ENCODE results near the gene SUMO4. TPM values are rescaled to one million over a fixed set of nuclear protein-coding genes. Genes with fewer than 3 reads are reported as not detected.

Gene SUMO4
- total RNA-seq, 4 donors from 2014 or later = 0.33 to 6.3 TPM; not detected in 2

DNA sequence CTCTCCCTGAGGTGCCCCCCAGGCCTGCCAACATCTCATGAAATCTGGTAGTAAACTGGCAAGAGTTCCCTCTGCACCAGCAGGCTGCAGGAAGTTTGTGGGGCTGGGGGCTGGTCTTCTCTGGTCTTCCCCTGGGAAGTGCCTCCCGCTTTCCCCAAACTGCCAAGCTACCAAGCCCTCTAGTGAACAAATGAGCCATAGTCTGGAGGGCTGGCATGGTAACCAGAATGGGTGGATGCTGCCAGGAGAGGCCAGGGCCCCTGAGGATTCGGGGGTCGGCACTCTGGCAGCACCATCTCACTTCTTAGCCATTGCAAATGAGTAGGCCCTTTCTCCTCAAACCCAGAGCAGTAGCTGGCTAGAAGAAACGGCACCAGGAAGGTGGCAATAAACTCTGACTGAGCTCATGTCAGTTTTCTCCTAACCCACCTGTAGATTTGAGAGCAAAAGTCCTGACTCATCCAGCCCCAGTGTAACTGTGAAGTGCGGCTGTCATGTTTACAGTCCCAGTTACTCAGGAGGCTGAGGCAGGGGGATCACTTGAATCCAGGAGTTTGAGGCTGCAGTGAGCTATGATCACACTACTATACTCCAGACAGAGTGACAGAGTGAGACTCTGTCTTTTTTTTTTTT is 48.9 kb downstream of the SUMO4 start:
- Histone ChIP-seq H3K4me3 (no peak overlapping the region), H3K9me3 (no peaks in the 10 kb centered on the region), H3K27ac (no peak overlapping the region), H3K36me3 (no peaks in the 10 kb centered on the region), H3K27me3 (peaks cover 10 to 27% (median 17%) of the 10 kb centered on the region in 3 donors), H3K4me1 (peaks cover 8 to 10% of the 10 kb centered on the region in 2 donors)
- no peak for ATAC-seq
- in situ Hi-C loops (cut with MboI; ENCODE audit: low sequenced_read_pairs in 4 of 4) = no loop called here
- intact Hi-C loops (cut with DNase I; ENCODE audit: low total_unique reads) = no loop called here
- TF ChIP-seq POLR2A (IDR thresholded peaks at IDR 0.05) = no peak
- TF ChIP-seq, protein P1, sequence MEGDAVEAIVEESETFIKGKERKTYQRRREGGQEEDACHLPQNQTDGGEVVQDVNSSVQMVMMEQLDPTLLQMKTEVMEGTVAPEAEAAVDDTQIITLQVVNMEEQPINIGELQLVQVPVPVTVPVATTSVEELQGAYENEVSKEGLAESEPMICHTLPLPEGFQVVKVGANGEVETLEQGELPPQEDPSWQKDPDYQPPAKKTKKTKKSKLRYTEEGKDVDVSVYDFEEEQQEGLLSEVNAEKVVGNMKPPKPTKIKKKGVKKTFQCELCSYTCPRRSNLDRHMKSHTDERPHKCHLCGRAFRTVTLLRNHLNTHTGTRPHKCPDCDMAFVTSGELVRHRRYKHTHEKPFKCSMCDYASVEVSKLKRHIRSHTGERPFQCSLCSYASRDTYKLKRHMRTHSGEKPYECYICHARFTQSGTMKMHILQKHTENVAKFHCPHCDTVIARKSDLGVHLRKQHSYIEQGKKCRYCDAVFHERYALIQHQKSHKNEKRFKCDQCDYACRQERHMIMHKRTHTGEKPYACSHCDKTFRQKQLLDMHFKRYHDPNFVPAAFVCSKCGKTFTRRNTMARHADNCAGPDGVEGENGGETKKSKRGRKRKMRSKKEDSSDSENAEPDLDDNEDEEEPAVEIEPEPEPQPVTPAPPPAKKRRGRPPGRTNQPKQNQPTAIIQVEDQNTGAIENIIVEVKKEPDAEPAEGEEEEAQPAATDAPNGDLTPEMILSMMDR (IDR thresholded peaks at IDR 0.05 in 4 of 5, conservative IDR thresholded peaks at IDR 0.05 in 1 of 5) = no peak
- no peak for DNase-seq

DNA sequence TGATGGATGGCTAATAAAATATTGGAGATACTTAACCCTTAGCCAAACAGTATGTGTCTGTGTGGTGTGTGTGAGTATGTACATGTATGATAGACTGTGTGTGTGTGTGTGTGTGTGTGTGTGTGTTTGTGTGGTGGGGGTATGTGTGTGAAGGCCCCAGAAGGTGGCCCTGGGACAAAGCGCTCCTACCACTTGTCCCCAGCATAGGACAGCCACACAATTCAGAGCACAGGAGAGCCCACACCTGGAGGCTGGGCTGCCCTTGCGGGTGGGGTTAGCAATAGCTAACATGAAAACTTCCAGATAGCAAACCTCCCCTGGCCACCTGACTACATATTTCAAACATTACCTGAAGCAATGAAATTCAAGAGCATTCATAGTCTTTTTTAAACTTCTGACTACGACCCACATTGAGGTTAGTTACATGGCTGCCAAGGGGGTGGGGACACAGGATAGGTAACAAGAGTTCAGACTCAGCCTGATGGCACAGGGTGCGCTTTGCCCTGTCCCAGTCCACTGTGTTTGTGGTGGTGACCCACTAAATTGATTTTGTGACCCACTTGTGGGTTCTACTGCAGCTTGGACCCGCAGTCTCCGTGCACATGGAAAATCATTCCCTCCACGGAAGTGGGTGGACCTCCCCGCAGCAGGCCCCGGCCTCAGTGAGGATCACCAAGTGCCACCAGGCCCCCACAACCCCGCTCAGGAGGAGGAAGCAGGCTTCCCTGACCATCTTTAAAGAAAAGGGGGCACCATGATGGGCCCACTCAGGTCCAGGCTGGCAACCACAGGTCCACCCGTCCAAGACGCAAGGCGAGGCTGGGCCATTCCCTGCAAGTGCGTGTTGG is 50.0 kb downstream of the SUMO4 start:
- H3K27me3 ChIP-seq = peaks cover 10 to 27% (median 17%) of the 10 kb centered on the region in 3 donors
- intact Hi-C loops (cut with DNase I; ENCODE audit: low total_unique reads) = no loop called here
- in situ Hi-C loops (cut with MboI; ENCODE audit: low sequenced_read_pairs in 4 of 4) = no loop called here
- H3K9me3 ChIP-seq = no peaks in the 10 kb centered on the region
- H3K4me1 ChIP-seq = peaks cover 19 to 21% of the 10 kb centered on the region in 2 donors
- TF ChIP-seq, protein P1 (IDR thresholded peaks at IDR 0.05 in 4 of 5, conservative IDR thresholded peaks at IDR 0.05 in 1 of 5) = no peak
- no peak for TF ChIP-seq POLR2A (IDR thresholded peaks at IDR 0.05)
- no peaks in the 10 kb centered on the region for H3K36me3 ChIP-seq
- H3K4me3 ChIP-seq = peak overlapping the region; percentile 39 to 64 (median 49)
- DNase-seq (no peak), ATAC-seq (no peak)
- no peak overlapping the region for H3K27ac ChIP-seq

Other genes starting within 250 kb of the SUMO4 start
- gene TAB2, start 82.5 kb upstream of the SUMO4 start, total RNA-seq = 10 to 100 TPM; 63.7 to 73.5 (median 69.2) TPM
- under 1 TPM in 3 of 4 donors, not detected in 1; 0.03 to 0.36 (median 0.24) TPM for gene ZC3H12D, start 84.8 kb downstream of the SUMO4 start, total RNA-seq
- 10 to 100 TPM; 14.9 to 26.2 (median 18.5) TPM for gene PPIL4, start 145.8 kb downstream of the SUMO4 start, total RNA-seq
- 10 to 100 TPM; 28.9 to 39.4 (median 33.1) TPM for gene GINM1, start 166.1 kb downstream of the SUMO4 start, total RNA-seq
- 10 to 100 TPM; 16.0 to 29.3 (median 26.0) TPM for gene KATNA1, start 248.5 kb downstream of the SUMO4 start, total RNA-seq

Measured in gastrocnemius medialis (tissue), 4 donors.